CMK (cell line): ENCODE results near the gene PDE2A.
A peak's percentile ranks its signal among the peaks of the same experiment; 100 is the strongest.

Source experiments
- DNase-seq: peaks from one replicate; pipeline ENCODE4 v3.0.0-alpha.2; 2010; ENCODE audit warnings: low read depth

Gene PDE2A

GRCh38 chr11:72634472-72635095 lies 39.6 kb downstream of the PDE2A start:
- no peak for DNase-seq

- no peak for DNase-seq
These were observed 40.2 kb downstream of the PDE2A start for GRCh38 chr11:72634016-72634415.

- peak; percentile 44 for DNase-seq
These were observed 41.2 kb downstream of the PDE2A start for GRCh38 chr11:72633068-72633467.

GRCh38 chr11:72631806-72632731 lies 42.2 kb downstream of the PDE2A start:
- DNase-seq: no peak

- no peak for DNase-seq
These were observed 43.9 kb downstream of the PDE2A start for GRCh38 chr11:72630104-72630852.

- no peak for DNase-seq
These were observed 45.0 kb downstream of the PDE2A start for GRCh38 chr11:72629266-72629665.

- DNase-seq: no peak
These were observed 46.5 kb downstream of the PDE2A start for GRCh38 chr11:72627594-72628281.

- no peak for DNase-seq
These were observed 47.7 kb downstream of the PDE2A start for GRCh38 chr11:72626414-72626936.

GRCh38 chr11:72625691-72626413 lies 48.4 kb downstream of the PDE2A start:
- peak; percentile 71 for DNase-seq

GRCh38 chr11:72624496-72625201 lies 49.6 kb downstream of the PDE2A start:
- no peak for DNase-seq

- no peak for DNase-seq
These were observed 51.2 kb downstream of the PDE2A start for GRCh38 chr11:72623052-72623451.

GRCh38 chr11:72621008-72621610 lies 53.1 kb downstream of the PDE2A start:
- no peak for DNase-seq

- no peak for DNase-seq
These were observed 55.4 kb downstream of the PDE2A start for GRCh38 chr11:72618803-72619202.

GRCh38 chr11:72617080-72617762 lies 57.0 kb downstream of the PDE2A start:
- no peak for DNase-seq

- DNase-seq: no peak
These were observed 57.6 kb downstream of the PDE2A start for GRCh38 chr11:72616655-72617054.

- no peak for DNase-seq
These were observed 58.9 kb downstream of the PDE2A start for GRCh38 chr11:72615329-72615728.

GRCh38 chr11:72614381-72614780 lies 59.8 kb downstream of the PDE2A start:
- no peak for DNase-seq

- DNase-seq: peak; percentile 60
These were observed 60.2 kb downstream of the PDE2A start for GRCh38 chr11:72613977-72614376.

- no peak for DNase-seq
These were observed 60.8 kb downstream of the PDE2A start for GRCh38 chr11:72613450-72613849.
